Activated CD4-positive, alpha-beta T cell treated with anti-CD3 and anti-CD28 coated beads for 36 hours (primary cell): ENCODE measurements around the gene LRPAP1. TPM values are rescaled to one million over a fixed set of nuclear protein-coding genes. Genes with fewer than 3 reads are reported as not detected.
A peak's percentile ranks its signal among the peaks of the same experiment; 100 is the strongest.

Experiments used
- ATAC-seq: fragments of 200-7000 bp; cut with Tn5 transposase; one replicate; pipeline ENCODE4 v1.10.0; 2021; ENCODE audit warnings: mild to moderate bottlenecking, moderate library complexity
- CTCF ChIA-PET: fragments of 350-600 bp; sonication (Branson Sonifier 250); formaldehyde crosslinking; loops from one replicate; lab custom pipeline; 2021; ENCODE audit warnings: antibody characterized with exemption; lab: Charles Lee
- POLR2A ChIA-PET: fragments of 350-600 bp; sonication (Branson Sonifier 250); formaldehyde crosslinking; loops from one replicate; lab custom pipeline; 2021; ENCODE audit warnings: antibody characterized with exemption, inconsistent platforms; lab: Charles Lee
- DNase-seq: peaks from one replicate; pipeline ENCODE4 v3.0.0-alpha.2; 2020
- H3K27ac Mint-ChIP-seq: one replicate; pipeline ENCODE4 v1.8.0; 2021; ENCODE audit warnings: mixed read lengths
- H3K27me3 Mint-ChIP-seq: one replicate; pipeline ENCODE4 v1.8.0; 2021; ENCODE audit warnings: mixed read lengths
- H3K36me3 Mint-ChIP-seq: one replicate; pipeline ENCODE4 v1.8.0; 2021; ENCODE audit warnings: low read depth, mixed read lengths
- H3K4me1 Mint-ChIP-seq: one replicate; pipeline ENCODE4 v1.8.0; 2021; ENCODE audit warnings: mixed read lengths
- H3K4me3 Mint-ChIP-seq: one replicate; pipeline ENCODE4 v1.8.0; 2021; ENCODE audit warnings: mild to moderate bottlenecking, moderate library complexity, mixed read lengths
- H3K9me3 Mint-ChIP-seq: one replicate; pipeline ENCODE4 v1.8.0; 2021; ENCODE audit warnings: low read depth, mixed read lengths
- intact Hi-C, 2 experiments: fragments of 100-400 bp; cut with DNase I in 1 of 2; cut with micrococcal nuclease in 1 of 2; formaldehyde crosslinking; loops; one replicate each; pipeline versions ENCODE4 v1.14.2 to v1.15.1; 2022 to 2024; cut with DNase I, micrococcal nuclease
- total RNA-seq, 2 experiments: library from RNA; stranded (reverse); gene quantifications; one replicate each; pipeline ENCODE4 v1.2.3, GENCODE V29; 2021

Gene LRPAP1
- total RNA-seq, 2 experiments from 2014 or later = 50.8 to 53.4 TPM

GRCh38 chr4:3529363-3529762, 2.9 kb downstream of the LRPAP1 start:
- Mint-ChIP-seq H3K27me3 (no peaks in the 10 kb centered on the region), H3K9me3 (no peaks in the 10 kb centered on the region), H3K4me3 (no peak overlapping the region), H3K36me3 (peaks cover 8% of the 10 kb centered on the region), H3K27ac (no peak overlapping the region), H3K4me1 (peaks cover 20% of the 10 kb centered on the region)
- intact Hi-C loops = no loop called here
- ATAC-seq = no peak
- CTCF ChIA-PET = interaction anchor here (1.3 kb wide), 1 partner anchor 49 kb away, joined by 4 read pairs; no protein-coding TSS in a partner anchor
- POLR2A ChIA-PET = interaction anchor here (0.6 to 1.0 kb wide), 2 partner anchors 10 to 309 kb away, joined by 3 to 4 read pairs; no protein-coding TSS in a partner anchor
- DNase-seq = no peak

DNA sequence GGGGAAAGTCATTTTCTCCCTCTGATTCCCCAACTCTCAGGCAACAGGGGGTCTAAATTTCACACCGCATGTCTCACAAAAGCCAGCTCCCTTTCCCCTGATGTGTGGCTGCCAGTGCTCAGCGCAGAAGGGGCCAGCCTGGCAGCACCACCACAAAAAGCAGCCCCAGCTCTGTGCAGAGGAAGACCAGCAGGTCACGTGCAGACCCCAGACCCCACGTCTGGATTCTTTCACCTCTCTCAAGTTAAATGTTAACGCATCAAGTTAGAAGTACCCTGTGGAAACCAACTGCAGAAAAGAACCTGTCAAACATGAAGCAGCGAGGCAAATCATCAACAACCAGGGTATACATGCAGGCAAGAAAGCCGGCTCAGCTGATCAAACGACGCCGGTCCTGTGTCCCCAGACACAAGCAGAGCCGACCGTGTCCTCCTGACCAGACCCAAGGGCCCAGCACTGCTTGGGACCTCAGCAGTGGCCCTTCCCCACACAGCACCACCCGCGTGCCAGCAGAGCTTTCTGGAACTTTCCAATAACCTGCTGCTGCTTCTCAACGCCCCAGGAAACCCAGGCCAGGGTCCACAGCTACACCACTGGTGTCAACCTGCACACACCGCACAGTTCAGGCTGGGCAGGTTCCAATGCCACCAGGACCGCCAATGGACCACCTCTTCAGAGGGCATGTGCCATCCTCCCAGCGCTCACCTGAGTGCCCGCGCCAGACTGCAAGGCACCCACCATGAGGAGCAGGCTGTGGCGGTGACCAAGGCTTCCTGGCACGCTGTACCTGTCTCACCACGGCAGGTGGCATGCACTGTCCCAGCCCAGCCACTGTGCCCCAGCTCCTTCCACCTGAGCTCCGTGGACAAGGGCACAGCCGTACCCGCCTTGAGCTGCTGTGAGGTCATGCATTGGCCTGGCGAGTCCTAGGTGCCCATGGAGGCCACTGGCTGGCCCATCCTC, 4.0 kb downstream of the LRPAP1 start:
- DNase-seq = no peak
- ChIA-PET CTCF (interaction anchor here (0.7 kb wide), 1 partner anchor 177 kb away, joined by 3 read pairs; no protein-coding TSS in a partner anchor), POLR2A (no interaction called here)
- Mint-ChIP-seq H3K9me3 (no peaks in the 10 kb centered on the region), H3K4me3 (no peak overlapping the region), H3K27ac (no peak overlapping the region), H3K36me3 (peaks cover 10% of the 10 kb centered on the region), H3K27me3 (no peaks in the 10 kb centered on the region), H3K4me1 (peaks cover 20% of the 10 kb centered on the region)
- intact Hi-C loops = no loop called here
- ATAC-seq = no peak

GRCh38 chr4:3527101-3527913, 4.9 kb downstream of the LRPAP1 start:
- Mint-ChIP-seq H3K27ac (no peak overlapping the region), H3K4me3 (no peak overlapping the region), H3K4me1 (peaks cover 16% of the 10 kb centered on the region), H3K27me3 (no peaks in the 10 kb centered on the region), H3K36me3 (peaks cover 10% of the 10 kb centered on the region), H3K9me3 (no peaks in the 10 kb centered on the region)
- ChIA-PET POLR2A (no interaction called here), CTCF (interaction anchor here (0.7 kb wide), 1 partner anchor 176 kb away, joined by 3 read pairs; no protein-coding TSS in a partner anchor)
- intact Hi-C loops = no loop called here
- DNase-seq = no peak
- ATAC-seq = no peak

- no peak for ATAC-seq
- Mint-ChIP-seq H3K9me3 (no peaks in the 10 kb centered on the region), H3K4me1 (peaks cover 16% of the 10 kb centered on the region), H3K4me3 (no peak overlapping the region), H3K27ac (peak overlapping the region; percentile 31), H3K27me3 (no peaks in the 10 kb centered on the region), H3K36me3 (peaks cover 9% of the 10 kb centered on the region)
- no peak for DNase-seq
- ChIA-PET CTCF (no interaction called here), POLR2A (no interaction called here)
- intact Hi-C loops = no loop called here
Measured at GRCh38 chr4:3526456-3526855, 5.8 kb downstream of the LRPAP1 start.

GRCh38 chr4:3525532-3526430, 6.4 kb downstream of the LRPAP1 start:
- Mint-ChIP-seq H3K27me3 (no peaks in the 10 kb centered on the region), H3K27ac (no peak overlapping the region), H3K36me3 (peaks cover 9% of the 10 kb centered on the region), H3K4me1 (peaks cover 10% of the 10 kb centered on the region), H3K4me3 (no peak overlapping the region), H3K9me3 (no peaks in the 10 kb centered on the region)
- CTCF ChIA-PET = no interaction called here
- POLR2A ChIA-PET = interaction anchor here (0.7 kb wide), 1 partner anchor 324 kb away, joined by 3 read pairs; no protein-coding TSS in a partner anchor
- DNase-seq (no peak), ATAC-seq (no peak)
- intact Hi-C loops = no loop called here

DNA sequence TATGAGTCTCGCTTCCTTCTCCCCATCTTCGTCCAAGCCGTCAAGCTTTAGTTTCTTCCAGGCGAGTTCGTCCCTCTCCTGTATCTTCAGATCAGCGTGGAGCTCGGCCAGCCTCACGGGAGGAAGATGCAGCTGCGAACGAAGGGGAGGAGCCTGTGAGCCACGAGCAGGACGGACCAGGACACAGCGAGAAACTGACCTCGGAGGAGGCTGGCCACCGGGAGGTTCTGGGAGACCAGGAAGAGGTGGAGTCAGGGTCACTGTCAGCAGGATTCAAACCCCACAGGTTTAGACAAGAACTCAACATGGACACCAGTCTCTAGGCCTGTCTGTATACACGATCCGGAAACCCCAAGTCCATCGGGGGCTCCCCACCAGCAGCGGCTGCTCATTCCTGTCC, 7.3 kb downstream of the LRPAP1 start:
- intact Hi-C loops = no loop called here
- Mint-ChIP-seq H3K36me3 (peaks cover 12% of the 10 kb centered on the region), H3K9me3 (no peaks in the 10 kb centered on the region), H3K27ac (no peak overlapping the region), H3K27me3 (no peaks in the 10 kb centered on the region), H3K4me1 (peaks cover 3% of the 10 kb centered on the region), H3K4me3 (no peak overlapping the region)
- ChIA-PET CTCF (no interaction called here), POLR2A (no interaction called here)
- no peak for DNase-seq
- ATAC-seq = no peak

DNA sequence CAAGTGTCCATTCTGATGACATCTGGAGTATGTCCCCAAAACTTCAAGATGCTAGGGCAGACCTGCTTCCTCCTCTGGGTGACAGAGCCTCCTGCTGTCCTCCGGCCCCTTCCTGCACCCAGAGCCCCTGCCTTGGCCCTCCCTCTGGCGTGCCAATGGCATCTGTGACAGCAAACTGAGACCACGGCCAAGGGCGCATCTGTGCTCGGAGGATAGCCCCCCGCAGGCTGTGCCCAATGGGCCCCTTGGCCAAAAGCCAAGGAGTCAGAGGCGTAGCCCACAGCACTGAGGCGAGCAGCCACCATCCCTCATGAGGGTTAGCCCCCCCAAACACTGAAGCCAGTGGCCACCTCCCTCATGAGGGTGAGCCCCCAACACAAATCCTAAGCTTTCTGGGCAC, 7.9 kb downstream of the LRPAP1 start:
- Mint-ChIP-seq H3K4me3 (no peak overlapping the region), H3K27ac (no peak overlapping the region), H3K9me3 (no peaks in the 10 kb centered on the region), H3K4me1 (no peaks in the 10 kb centered on the region), H3K36me3 (peaks cover 16% of the 10 kb centered on the region), H3K27me3 (no peaks in the 10 kb centered on the region)
- no peak for DNase-seq
- intact Hi-C loops = no loop called here
- ChIA-PET CTCF (no interaction called here), POLR2A (no interaction called here)
- no peak for ATAC-seq

DNA sequence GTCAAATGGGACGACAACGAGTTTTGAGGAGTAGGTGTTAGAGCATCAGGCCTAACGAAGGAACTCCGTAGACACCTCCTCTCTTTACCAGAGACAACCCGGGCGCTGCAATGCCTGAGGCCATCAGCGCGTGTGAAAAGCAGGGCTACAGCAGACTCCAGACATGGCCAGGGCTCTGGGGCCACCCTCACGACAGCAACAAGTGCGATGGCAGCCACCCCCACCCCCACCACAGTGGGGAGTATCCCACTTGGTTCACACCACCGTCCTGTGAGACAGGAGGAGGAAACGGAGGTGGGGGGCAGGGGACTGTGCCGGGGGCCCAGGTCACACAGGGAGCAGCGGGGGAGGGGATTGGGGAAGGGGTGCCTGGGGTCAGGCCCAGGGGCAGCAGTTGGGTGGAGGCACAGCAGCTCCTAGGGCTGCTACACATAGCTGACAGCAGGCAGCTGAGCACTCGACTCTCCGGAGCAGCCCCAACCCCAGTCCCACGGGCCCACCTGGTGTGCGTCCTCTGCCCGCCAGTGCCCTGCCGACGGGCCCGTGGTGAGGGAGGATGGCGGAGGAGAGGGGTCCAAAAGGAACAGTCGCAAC, 8.5 kb downstream of the LRPAP1 start:
- CTCF ChIA-PET = interaction anchor here (0.6 kb wide), 1 partner anchor 125 kb away, joined by 3 read pairs; no protein-coding TSS in a partner anchor
- H3K27me3 Mint-ChIP-seq = no peaks in the 10 kb centered on the region

GRCh38 chr4:3523146-3523627, 9.0 kb downstream of the LRPAP1 start:
- no peak for ATAC-seq
- CTCF ChIA-PET = interaction anchor here (0.6 kb wide), 1 partner anchor 125 kb away, joined by 3 read pairs; no protein-coding TSS in a partner anchor
- POLR2A ChIA-PET = no interaction called here
- Mint-ChIP-seq H3K4me1 (no peaks in the 10 kb centered on the region), H3K36me3 (peaks cover 16% of the 10 kb centered on the region), H3K27me3 (no peaks in the 10 kb centered on the region), H3K4me3 (no peak overlapping the region), H3K9me3 (no peaks in the 10 kb centered on the region), H3K27ac (no peak overlapping the region)
- intact Hi-C loops = no loop called here
- no peak for DNase-seq

More for the DNA sequence above, 8.5 kb downstream of the LRPAP1 start:
- Mint-ChIP-seq H3K36me3 (peaks cover 16% of the 10 kb centered on the region), H3K9me3 (no peaks in the 10 kb centered on the region), H3K4me3 (no peak overlapping the region), H3K27ac (no peak overlapping the region), H3K4me1 (no peaks in the 10 kb centered on the region)
- ATAC-seq = no peak
- POLR2A ChIA-PET = no interaction called here
- no peak for DNase-seq
- intact Hi-C loops = no loop called here

GRCh38 chr4:3522651-3523050, 9.6 kb downstream of the LRPAP1 start:
- no peaks in the 10 kb centered on the region for H3K27me3 Mint-ChIP-seq
- DNase-seq (no peak), ATAC-seq (no peak)
- no peaks in the 10 kb centered on the region for H3K9me3 Mint-ChIP-seq
- H3K4me3 Mint-ChIP-seq = no peak overlapping the region
- no peaks in the 10 kb centered on the region for H3K4me1 Mint-ChIP-seq
- no peak overlapping the region for H3K27ac Mint-ChIP-seq
- POLR2A ChIA-PET = no interaction called here
- intact Hi-C loops = no loop called here
- peaks cover 16% of the 10 kb centered on the region for H3K36me3 Mint-ChIP-seq
- CTCF ChIA-PET = interaction anchor here (0.6 kb wide), 1 partner anchor 126 kb away, joined by 3 read pairs; no protein-coding TSS in a partner anchor
